Osteocyte (in vitro differentiated cells): Measurements from ENCODE around the gene RAB4A. TPM values are rescaled to one million over a fixed set of nuclear protein-coding genes. Genes with fewer than 3 reads are reported as not detected.

ENCODE experiments used
- DNase-seq: peaks from one replicate; pipeline ENCODE4 v3.0.0; 2021; ENCODE audit warnings: mixed read lengths; ENCODE audit not compliant: unreplicated experiment; ENCODE audit errors: extremely low spot score
- H3K27ac Mint-ChIP-seq: one replicate; pipeline ENCODE4 v1.8.0; 2021; ENCODE audit warnings: mild to moderate bottlenecking, mixed read lengths; ENCODE audit not compliant: unreplicated experiment
- H3K27me3 Mint-ChIP-seq: one replicate; pipeline ENCODE4 v1.8.0; 2021; ENCODE audit warnings: mixed read lengths; ENCODE audit not compliant: unreplicated experiment
- H3K36me3 Mint-ChIP-seq: one replicate; pipeline ENCODE4 v1.8.0; 2021; ENCODE audit warnings: mixed read lengths; ENCODE audit not compliant: unreplicated experiment
- H3K4me1 Mint-ChIP-seq: one replicate; pipeline ENCODE4 v1.8.0; 2021; ENCODE audit warnings: mixed read lengths; ENCODE audit not compliant: unreplicated experiment
- H3K4me3 Mint-ChIP-seq: one replicate; pipeline ENCODE4 v1.8.0; 2021; ENCODE audit warnings: mild to moderate bottlenecking, moderate library complexity, mixed read lengths; ENCODE audit not compliant: unreplicated experiment
- H3K9me3 Mint-ChIP-seq: one replicate; pipeline ENCODE4 v1.8.0; 2021; ENCODE audit warnings: mixed read lengths; ENCODE audit not compliant: unreplicated experiment
- total RNA-seq: library from RNA; stranded (reverse); gene quantifications from 2 replicates; pipeline ENCODE4 v1.2.1, GENCODE V29; 2021
- TF ChIP-seq, protein P1 (sequence below): fragments of 200-600 bp; sonication (generic); IDR thresholded peaks from 2 replicates; pipeline ENCODE4 v1.5.0; 2021; ENCODE audit warnings: antibody characterized with exemption, mild to moderate bottlenecking, moderate library complexity

The RAB4A gene
- total RNA-seq, 1 donor from 2014 or later = 53.1 TPM

DNA sequence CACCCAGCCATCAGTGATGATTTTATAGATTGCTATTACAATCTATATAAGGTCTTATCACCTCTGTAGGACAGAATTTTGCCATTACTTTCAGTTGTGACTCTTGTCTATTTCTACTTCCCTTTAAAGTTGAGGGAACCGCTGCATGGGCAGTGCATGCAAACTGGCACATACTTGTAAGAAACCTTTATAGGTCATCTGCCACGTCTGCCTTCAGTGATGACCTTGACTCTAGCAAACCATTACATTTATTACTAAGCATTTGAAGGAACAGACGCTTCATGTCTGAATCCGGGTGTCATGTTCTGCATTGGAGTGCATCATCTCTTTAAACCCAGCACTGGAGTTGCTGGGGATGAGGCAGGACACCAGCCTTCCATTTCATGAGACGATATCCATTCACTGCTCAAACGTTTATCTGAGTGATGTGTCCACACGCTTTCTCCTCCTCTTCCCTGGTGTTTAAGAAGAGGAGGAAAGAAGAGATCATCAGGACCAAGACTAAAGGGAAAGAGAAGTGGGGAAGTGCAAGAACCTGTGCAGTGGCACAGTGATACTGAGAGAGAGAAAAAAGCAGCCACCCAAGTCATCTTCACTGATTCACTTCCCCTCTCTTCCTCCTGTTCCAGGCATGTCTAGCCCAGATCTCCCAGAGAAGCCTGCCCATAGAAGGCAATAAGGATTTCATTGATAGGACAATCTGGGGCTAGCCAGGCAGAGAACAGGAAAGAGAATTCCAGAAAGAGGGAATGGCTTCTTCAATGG lies 57.9 kb downstream of the RAB4A start:
- Mint-ChIP-seq H3K36me3 (peaks cover 24% of the 10 kb centered on the region), H3K27me3 (no peaks in the 10 kb centered on the region), H3K4me3 (no peak overlapping the region), H3K4me1 (peaks cover 8% of the 10 kb centered on the region), H3K27ac (no peak overlapping the region), H3K9me3 (no peaks in the 10 kb centered on the region)
- DNase-seq = no peak
- TF ChIP-seq, protein P1, sequence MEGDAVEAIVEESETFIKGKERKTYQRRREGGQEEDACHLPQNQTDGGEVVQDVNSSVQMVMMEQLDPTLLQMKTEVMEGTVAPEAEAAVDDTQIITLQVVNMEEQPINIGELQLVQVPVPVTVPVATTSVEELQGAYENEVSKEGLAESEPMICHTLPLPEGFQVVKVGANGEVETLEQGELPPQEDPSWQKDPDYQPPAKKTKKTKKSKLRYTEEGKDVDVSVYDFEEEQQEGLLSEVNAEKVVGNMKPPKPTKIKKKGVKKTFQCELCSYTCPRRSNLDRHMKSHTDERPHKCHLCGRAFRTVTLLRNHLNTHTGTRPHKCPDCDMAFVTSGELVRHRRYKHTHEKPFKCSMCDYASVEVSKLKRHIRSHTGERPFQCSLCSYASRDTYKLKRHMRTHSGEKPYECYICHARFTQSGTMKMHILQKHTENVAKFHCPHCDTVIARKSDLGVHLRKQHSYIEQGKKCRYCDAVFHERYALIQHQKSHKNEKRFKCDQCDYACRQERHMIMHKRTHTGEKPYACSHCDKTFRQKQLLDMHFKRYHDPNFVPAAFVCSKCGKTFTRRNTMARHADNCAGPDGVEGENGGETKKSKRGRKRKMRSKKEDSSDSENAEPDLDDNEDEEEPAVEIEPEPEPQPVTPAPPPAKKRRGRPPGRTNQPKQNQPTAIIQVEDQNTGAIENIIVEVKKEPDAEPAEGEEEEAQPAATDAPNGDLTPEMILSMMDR = no peak

DNA sequence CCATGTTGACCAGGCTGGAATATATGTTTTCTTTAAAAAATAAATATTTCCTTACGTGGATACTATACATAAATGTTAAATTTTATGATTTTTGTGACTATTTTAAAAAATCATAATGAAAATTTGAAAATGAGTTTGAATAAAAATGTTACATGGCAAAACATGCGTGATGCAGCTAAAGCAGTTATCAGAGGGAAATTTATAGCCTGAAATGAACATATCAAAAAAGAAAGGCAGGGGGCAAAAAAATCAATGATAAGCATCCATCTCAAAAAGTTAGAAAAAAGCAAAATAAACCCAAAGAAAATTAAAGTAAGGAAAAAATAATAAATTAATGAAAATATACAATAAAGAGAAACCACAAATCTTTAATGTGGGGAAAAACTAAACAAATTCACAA lies 63.4 kb downstream of the RAB4A start:
- Mint-ChIP-seq H3K27me3 (no peaks in the 10 kb centered on the region), H3K36me3 (peaks cover 8% of the 10 kb centered on the region), H3K4me1 (peaks cover 7% of the 10 kb centered on the region), H3K4me3 (no peak overlapping the region), H3K9me3 (no peaks in the 10 kb centered on the region), H3K27ac (no peak overlapping the region)
- no peak for DNase-seq
- TF ChIP-seq, protein P1 = no peak

DNA sequence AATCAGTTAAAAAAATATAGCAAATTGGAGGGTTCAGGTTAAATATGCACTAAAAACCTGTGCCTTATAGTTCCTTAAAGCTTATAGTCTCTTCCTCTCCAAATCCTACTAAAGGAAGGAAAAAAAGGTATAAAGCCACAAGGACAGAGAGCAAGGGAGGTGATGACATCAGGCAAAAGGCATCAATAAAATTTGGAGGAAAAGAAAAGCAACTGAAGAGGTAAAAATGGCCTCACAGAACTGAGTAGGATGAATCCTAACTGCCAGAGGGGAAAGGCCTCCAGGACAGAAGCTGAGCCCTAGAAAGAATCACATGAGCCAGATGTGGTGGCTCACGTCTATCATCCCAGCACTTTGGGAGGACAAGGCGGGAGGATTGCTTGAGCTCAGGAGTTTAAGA lies 63.8 kb downstream of the RAB4A start:
- no peaks in the 10 kb centered on the region for H3K9me3 Mint-ChIP-seq
- H3K27ac Mint-ChIP-seq = no peak overlapping the region
- no peaks in the 10 kb centered on the region for H3K27me3 Mint-ChIP-seq
- H3K36me3 Mint-ChIP-seq = peaks cover 8% of the 10 kb centered on the region
- H3K4me3 Mint-ChIP-seq = no peak overlapping the region
- no peak for DNase-seq
- TF ChIP-seq, protein P1 = no peak
- H3K4me1 Mint-ChIP-seq = peaks cover 7% of the 10 kb centered on the region

DNA sequence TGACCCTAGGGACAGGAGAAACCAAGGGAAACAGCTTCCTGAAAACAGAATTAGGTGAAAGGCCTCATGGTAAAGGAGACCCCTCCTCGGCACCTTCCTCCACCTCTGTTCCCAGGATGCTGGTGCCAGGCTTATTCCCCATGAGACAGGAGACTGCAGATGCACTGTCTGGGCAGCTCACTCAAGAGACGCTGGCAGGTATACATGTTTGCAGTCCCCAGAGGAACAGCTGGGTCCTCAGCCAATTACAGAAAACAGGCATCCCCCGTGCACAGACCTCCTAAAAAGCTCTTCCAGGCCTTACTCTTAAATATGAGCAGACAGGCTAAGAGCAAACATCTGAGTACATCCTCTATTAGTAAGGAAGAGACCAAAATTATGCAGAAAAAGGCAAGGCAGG lies 65.4 kb downstream of the RAB4A start:
- peaks cover 5% of the 10 kb centered on the region for H3K36me3 Mint-ChIP-seq
- H3K9me3 Mint-ChIP-seq = no peaks in the 10 kb centered on the region
- no peak for DNase-seq
- no peak overlapping the region for H3K4me3 Mint-ChIP-seq
- H3K27me3 Mint-ChIP-seq = no peaks in the 10 kb centered on the region
- TF ChIP-seq, protein P1 = no peak
- H3K27ac Mint-ChIP-seq = no peak overlapping the region
- H3K4me1 Mint-ChIP-seq = peaks cover 16% of the 10 kb centered on the region

DNA sequence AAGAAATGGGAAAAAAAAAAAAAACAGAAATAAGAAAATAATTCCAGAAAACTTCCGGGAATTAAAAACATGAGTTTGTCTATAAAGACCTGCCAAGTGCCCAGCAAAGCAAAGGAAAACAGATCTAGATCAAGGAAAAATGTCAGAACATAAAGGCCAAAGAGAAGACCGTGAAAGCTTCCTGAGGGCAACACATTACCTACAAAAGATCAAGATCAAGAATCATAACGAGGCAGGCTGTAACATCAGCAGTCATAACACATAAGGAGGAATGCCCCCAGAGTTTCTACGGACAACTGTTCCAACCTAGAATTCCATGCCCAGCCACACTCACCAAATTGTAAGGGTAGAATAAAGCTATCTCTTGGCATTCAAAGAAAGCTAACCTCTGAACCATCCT lies 68.2 kb downstream of the RAB4A start:
- Mint-ChIP-seq H3K36me3 (peaks cover 3% of the 10 kb centered on the region), H3K27me3 (no peaks in the 10 kb centered on the region), H3K9me3 (no peaks in the 10 kb centered on the region), H3K4me1 (peaks cover 21% of the 10 kb centered on the region), H3K4me3 (no peak overlapping the region), H3K27ac (no peak overlapping the region)
- DNase-seq = no peak
- TF ChIP-seq, protein P1 = no peak
